WI38 (cell line): ENCODE data around the gene TMEM163.
"Not testable (repeated sequence)": the region's sequence is repeated elsewhere in the genome, so short reads cannot be mapped to it uniquely, and the experiment has no call there.

ENCODE experiments used
- H3K4me3 ChIP-seq: 2 replicates; pipeline ENCODE4 v1.5.1; 2011; ENCODE audit warnings: low read depth, mild to moderate bottlenecking, control low read depth, low read length
- TF ChIP-seq, protein P1 (sequence below): IDR thresholded peaks from 2 replicates; pipeline ENCODE4 v1.5.1; 2012; ENCODE audit warnings: low read depth, mild to moderate bottlenecking, control low read depth, low read length

The TMEM163 gene

GRCh38 chr2:134482766-134483340 lies 235.9 kb downstream of the TMEM163 start:
- TF ChIP-seq, protein P1, sequence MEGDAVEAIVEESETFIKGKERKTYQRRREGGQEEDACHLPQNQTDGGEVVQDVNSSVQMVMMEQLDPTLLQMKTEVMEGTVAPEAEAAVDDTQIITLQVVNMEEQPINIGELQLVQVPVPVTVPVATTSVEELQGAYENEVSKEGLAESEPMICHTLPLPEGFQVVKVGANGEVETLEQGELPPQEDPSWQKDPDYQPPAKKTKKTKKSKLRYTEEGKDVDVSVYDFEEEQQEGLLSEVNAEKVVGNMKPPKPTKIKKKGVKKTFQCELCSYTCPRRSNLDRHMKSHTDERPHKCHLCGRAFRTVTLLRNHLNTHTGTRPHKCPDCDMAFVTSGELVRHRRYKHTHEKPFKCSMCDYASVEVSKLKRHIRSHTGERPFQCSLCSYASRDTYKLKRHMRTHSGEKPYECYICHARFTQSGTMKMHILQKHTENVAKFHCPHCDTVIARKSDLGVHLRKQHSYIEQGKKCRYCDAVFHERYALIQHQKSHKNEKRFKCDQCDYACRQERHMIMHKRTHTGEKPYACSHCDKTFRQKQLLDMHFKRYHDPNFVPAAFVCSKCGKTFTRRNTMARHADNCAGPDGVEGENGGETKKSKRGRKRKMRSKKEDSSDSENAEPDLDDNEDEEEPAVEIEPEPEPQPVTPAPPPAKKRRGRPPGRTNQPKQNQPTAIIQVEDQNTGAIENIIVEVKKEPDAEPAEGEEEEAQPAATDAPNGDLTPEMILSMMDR, result no peak
- no peak overlapping the region for H3K4me3 ChIP-seq

GRCh38 chr2:134482131-134482723 lies 236.6 kb downstream of the TMEM163 start:
- H3K4me3 ChIP-seq, result no peak overlapping the region

DNA sequence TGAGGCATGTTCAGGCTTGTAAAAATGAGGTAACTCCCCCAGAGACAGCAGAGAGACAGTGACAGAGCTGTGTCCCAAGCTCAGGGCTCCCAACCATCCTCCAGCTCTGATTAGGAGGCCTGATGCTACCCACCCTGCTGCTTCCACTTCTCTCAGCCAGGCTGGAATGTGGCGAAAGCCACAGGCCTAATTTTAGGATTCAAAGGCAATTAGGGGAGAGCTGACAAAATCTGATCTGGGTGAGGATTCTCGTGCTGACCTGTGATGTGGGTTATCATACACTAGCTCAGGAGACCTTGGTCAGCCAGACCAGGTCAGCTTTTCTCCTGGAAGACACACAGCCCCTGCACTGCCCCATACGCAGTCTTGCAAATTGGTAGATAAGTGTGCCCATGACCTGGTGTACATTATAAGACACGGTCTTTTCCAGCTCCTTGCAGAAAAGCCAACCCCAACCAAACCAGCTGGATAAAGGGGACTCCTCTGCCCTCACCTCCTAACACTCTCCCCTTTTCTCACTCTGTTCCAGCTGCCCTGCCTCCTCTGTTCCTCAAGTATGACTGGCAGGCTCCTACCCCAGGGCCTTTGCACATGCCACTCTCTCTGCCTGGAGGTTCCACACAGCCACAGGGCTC lies 239.0 kb downstream of the TMEM163 start:
- no peak overlapping the region for H3K4me3 ChIP-seq
- TF ChIP-seq, protein P1, result no peak

More at GRCh38 chr2:134482131-134482723, 236.6 kb downstream of the TMEM163 start:
- TF ChIP-seq, protein P1, result no peak

DNA sequence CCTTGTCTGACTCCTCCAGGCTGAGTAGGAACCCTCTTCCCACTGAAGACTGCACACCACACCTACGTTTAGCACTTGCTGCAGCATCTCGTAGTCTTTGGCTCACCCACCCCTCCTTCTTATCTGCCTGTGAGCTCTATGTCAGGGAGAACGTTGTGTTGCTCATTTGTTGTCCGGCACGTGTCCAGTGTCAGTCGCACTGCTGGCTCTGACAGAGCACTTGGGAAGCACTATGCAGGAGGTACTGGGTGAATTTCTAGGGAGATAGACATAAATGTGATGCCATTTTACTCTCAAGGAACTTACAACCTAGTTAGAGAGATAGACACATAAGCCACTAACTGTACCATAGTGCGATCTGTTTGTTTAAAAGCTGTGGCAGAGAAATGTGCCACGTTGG lies 241.8 kb downstream of the TMEM163 start:
- H3K4me3 ChIP-seq, result not testable (repeated sequence)

- no peak overlapping the region for H3K4me3 ChIP-seq
Measured at GRCh38 chr2:134470561-134471168, 248.1 kb downstream of the TMEM163 start.

DNA sequence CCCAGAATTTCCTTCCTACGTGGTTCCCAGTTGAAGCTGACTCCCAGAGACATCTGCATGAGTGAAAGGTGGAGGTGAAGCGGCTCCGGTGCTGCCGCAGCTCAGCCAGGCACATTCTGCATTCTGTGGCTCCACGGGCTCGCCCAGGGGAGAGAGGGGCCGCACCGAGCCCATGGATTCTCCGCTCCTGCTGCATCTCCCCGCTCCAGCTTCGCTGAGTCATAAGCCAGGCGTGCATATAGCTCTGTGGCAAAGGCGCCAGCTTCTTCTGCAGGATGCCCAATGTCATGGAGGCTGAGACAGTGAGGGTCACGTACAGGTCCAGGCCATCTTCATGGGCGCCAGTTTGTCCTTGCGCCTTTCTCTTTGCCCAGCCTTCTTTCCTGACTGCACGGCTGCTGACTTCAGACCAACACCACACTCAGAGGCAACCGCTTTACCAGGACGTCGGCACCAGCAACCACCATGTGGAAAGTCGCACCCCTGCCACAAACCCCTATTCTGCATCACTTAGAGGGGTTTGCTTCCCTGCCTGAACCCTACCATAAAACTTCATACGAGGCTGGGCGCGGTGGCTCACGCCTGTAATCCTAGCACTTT lies 249.2 kb downstream of the TMEM163 start:
- TF ChIP-seq, protein P1, result no peak
- no peak overlapping the region for H3K4me3 ChIP-seq

More at GRCh38 chr2:134470561-134471168, 248.1 kb downstream of the TMEM163 start:
- TF ChIP-seq, protein P1, result no peak

GRCh38 chr2:134468776-134469175 lies 250.0 kb downstream of the TMEM163 start:
- TF ChIP-seq, protein P1, result no peak
- H3K4me3 ChIP-seq, result no peak overlapping the region
